ENCODE data around the gene IDE. TPM values are rescaled to one million over a fixed set of nuclear protein-coding genes. Genes with fewer than 3 reads are reported as not detected.

IDE gene
- total and polyA plus RNA-seq, 9 of the 15 experiments (the other 6 are each of a cell fraction or from before 2014, with no cell fraction given) = 10.2 to 50.6 (median 33.2) TPM

GRCh38 chr10:92432596-92432995, 141.3 kb downstream of the IDE start:
- intact Hi-C loops (cut with micrococcal nuclease) (loop anchor here (5.0 to 10.0 kb wide), 2 partner anchors 140 to 218 kb away; partner anchors contain the start of genes CPEB3 and MARCHF5), in situ Hi-C loops (cut with MboI) (loop anchor here (5.0 to 25.0 kb wide), 2 partner anchors 345 to 670 kb away; no protein-coding TSS in a partner anchor)
- Histone ChIP-seq H3K4me3 (no peak overlapping the region), H3K9me1 (ENCODE audit: control insufficient read depth, insufficient read depth, low read length) (no peaks in the 10 kb centered on the region), H3K36me3 (ENCODE audit: control insufficient read depth, insufficient read depth, low read length) (no peaks in the 10 kb centered on the region), H2AFZ (ENCODE audit: low read depth, low read length) (no peak overlapping the region), H3K27ac (ENCODE audit: extremely low read depth, low read depth, low read length) (no peak overlapping the region), H4K20me1 (replicated peaks; ENCODE audit: control insufficient read depth, insufficient read depth, low read length) (no peaks in the 10 kb centered on the region), H3K79me2 (ENCODE audit: control insufficient read depth, insufficient read depth, low read length) (no peaks in the 10 kb centered on the region), H3K9ac (ENCODE audit: insufficient read depth in 1 of 2, low read depth in 2 of 2, low read length in 2 of 2) (no peak overlapping the region), H3K4me2 (ENCODE audit: insufficient read depth, low read length) (no peak overlapping the region), H3K27me3 (ENCODE audit: control insufficient read depth in 2 of 2, insufficient read depth in 2 of 2, low read length in 2 of 2) (no peaks in the 10 kb centered on the region), H3K4me1 (replicated peaks in 1 of 2; ENCODE audit: control insufficient read depth in 2 of 2, insufficient read depth in 2 of 2, low read length in 2 of 2) (peaks cover 6 to 9% of the 10 kb centered on the region in 2 experiments; a peak in 3 of 5 replicates), H3K9me3 (replicated peaks; ENCODE audit: control insufficient read depth, insufficient read depth, low read depth, low read length) (no peaks in the 10 kb centered on the region)
- ATAC-seq (no peak), FAIRE-seq (no peak), DNase-seq (ENCODE audit: extremely low read depth in 1 of 4, low spot score in 3 of 4) (no peak)
- BruUV-seq (replicated peaks) = no TSS peak
- TF ChIP-seq FOXK2 (conservative IDR thresholded peaks at IDR 0.05 in 1 of 2, IDR thresholded peaks at IDR 0.05 in 1 of 2; ENCODE audit: low read depth in 2 of 2) (no peak), ZNF699 (CRISPR knock-in tag; IDR thresholded peaks at IDR 0.05; ENCODE audit: insufficient replicate concordance) (no peak)
- CTCF ChIA-PET (ENCODE audit: low intra/inter-chr PET ratio) = no interaction called here
- 19% methylated on average over 4 of the region's 4 CpGs for WGBS (ENCODE audit: insufficient coverage, low coverage, missing lambda C conversion rate)
- POLR2A ChIA-PET = no interaction called here

GRCh38 chr10:92430103-92430502, 143.8 kb downstream of the IDE start:
- H3K79me2 ChIP-seq (ENCODE audit: control insufficient read depth, insufficient read depth, low read length) = no peaks in the 10 kb centered on the region
- POLR2A ChIA-PET = no interaction called here
- H3K9me3 ChIP-seq (replicated peaks; ENCODE audit: control insufficient read depth, insufficient read depth, low read depth, low read length) = no peaks in the 10 kb centered on the region
- no peak overlapping the region for H2AFZ ChIP-seq (ENCODE audit: low read depth, low read length)
- no peak for FAIRE-seq
- peak in 1 of 4 experiments; percentile 28 for DNase-seq (ENCODE audit: extremely low read depth in 1 of 4, low spot score in 3 of 4)
- no peak overlapping the region; a peak in 1 of 4 replicates for H3K9ac ChIP-seq (ENCODE audit: insufficient read depth in 1 of 2, low read depth in 2 of 2, low read length in 2 of 2)
- H3K4me3 ChIP-seq = no peak overlapping the region
- H4K20me1 ChIP-seq (replicated peaks; ENCODE audit: control insufficient read depth, insufficient read depth, low read length) = no peaks in the 10 kb centered on the region
- H3K27me3 ChIP-seq (ENCODE audit: control insufficient read depth in 2 of 2, insufficient read depth in 2 of 2, low read length in 2 of 2) = no peaks in the 10 kb centered on the region
- H3K36me3 ChIP-seq (ENCODE audit: control insufficient read depth, insufficient read depth, low read length) = no peaks in the 10 kb centered on the region
- H3K27ac ChIP-seq (ENCODE audit: extremely low read depth, low read depth, low read length) = no peak overlapping the region
- CTCF ChIA-PET (ENCODE audit: low intra/inter-chr PET ratio) = no interaction called here
- 14% methylated on average over 4 of the region's 6 CpGs for WGBS (ENCODE audit: insufficient coverage, low coverage, missing lambda C conversion rate)
- no peaks in the 10 kb centered on the region for H3K9me1 ChIP-seq (ENCODE audit: control insufficient read depth, insufficient read depth, low read length)
- ATAC-seq = no peak; the same call in 2 of the 3 replicates
- BruUV-seq (replicated peaks) = no TSS peak
- no peak overlapping the region for H3K4me2 ChIP-seq (ENCODE audit: insufficient read depth, low read length)
- in situ Hi-C loops (cut with MboI) (loop anchor here (5.0 to 25.0 kb wide), 2 partner anchors 343 to 668 kb away; no protein-coding TSS in a partner anchor), intact Hi-C loops (cut with micrococcal nuclease) (loop anchor here (5.0 to 10.0 kb wide), 2 partner anchors 138 to 215 kb away; partner anchors contain the start of genes CPEB3 and MARCHF5)
- peaks cover 6 to 9% of the 10 kb centered on the region in 2 experiments; a peak in 3 of 5 replicates for H3K4me1 ChIP-seq (replicated peaks in 1 of 2; ENCODE audit: control insufficient read depth in 2 of 2, insufficient read depth in 2 of 2, low read length in 2 of 2)
- TF ChIP-seq RFX5 (IDR thresholded peaks at IDR 0.05; ENCODE audit: low read depth, low read length) = no peak
- TF ChIP-seq KAT2B (IDR thresholded peaks at IDR 0.05; ENCODE audit: low read depth, low read length) = no peak
- no peak for TF ChIP-seq ZNF354B (CRISPR knock-in tag; IDR thresholded peaks at IDR 0.05)
- TF ChIP-seq SMAD3 (CRISPR knock-in tag; conservative IDR thresholded peaks at IDR 0.05) = no peak
- TF ChIP-seq ETV6 (IDR thresholded peaks at IDR 0.05; ENCODE audit: borderline replicate concordance in 1 of 2, low read depth in 2 of 2, low read length in 1 of 2) = no peak
- no peak for TF ChIP-seq ETV6 (CRISPR knock-in tag; IDR thresholded peaks at IDR 0.05; ENCODE audit: borderline replicate concordance)
- TF ChIP-seq RBM39 (optimal IDR thresholded peaks at IDR 0.05; ENCODE audit: low read depth, low read length) = no peak
- 0 out of 2 replicates have a peak, but pooled peaks have one; percentile 12 for TF ChIP-seq JUND (IDR thresholded peaks at IDR 0.05; ENCODE audit: borderline replicate concordance, low read depth, low read length)
- TF ChIP-seq JUND (tag; IDR thresholded peaks at IDR 0.05; ENCODE audit: borderline replicate concordance, low read depth, low read length) = no peak; the same call in 2 of the 3 replicates
- TF ChIP-seq PHF20 (IDR thresholded peaks at IDR 0.05; ENCODE audit: partially characterized antibody) = no peak
- TF ChIP-seq TAL1 (IDR thresholded peaks at IDR 0.05) = 0 out of 2 replicates have a peak, but pooled peaks have one; percentile 5
- TF ChIP-seq GATAD2A (IDR thresholded peaks at IDR 0.05) = no peak
- peak; percentile 70 for TF ChIP-seq ARID1B (IDR thresholded peaks at IDR 0.05)
- TF ChIP-seq MCM3 (IDR thresholded peaks at IDR 0.05) = no peak

Measured in K562 (cell line).